Heart right ventricle (tissue), 16 donors: ENCODE results near the gene TMEM212. TPM values are rescaled to one million over a fixed set of nuclear protein-coding genes. Genes with fewer than 3 reads are reported as not detected.

ENCODE experiments used
- ATAC-seq, 8 donors: fragments of 200-7000 bp; cut with Tn5 transposase; one replicate each; pipeline ENCODE4 v1.9.1; 2020; ENCODE audit warnings: mild to moderate bottlenecking in 8 of 8, moderate library complexity in 8 of 8, moderate number of reproducible peaks in 1 of 8
- DNase-seq, 2 donors: peaks; one replicate each; pipeline ENCODE4 v3.0.0-alpha.2; 2020
- H3K27ac ChIP-seq, 10 donors: fragments of 200-600 bp; sonication (generic) in 2 of 10; one replicate each; pipeline versions ENCODE4 v1.5.0 to v1.8.0; 2020 to 2022; ENCODE audit warnings: mild to moderate bottlenecking in 3 of 10
- H3K27me3 ChIP-seq, 7 donors: fragments of 200-600 bp; one replicate each; pipeline ENCODE4 v1.8.0; 2021 to 2022; ENCODE audit warnings: mild to moderate bottlenecking in 2 of 7
- H3K36me3 ChIP-seq, 9 donors: fragments of 200-600 bp; sonication (generic) in 1 of 9; one replicate each; pipeline versions ENCODE4 v1.5.0 to v1.8.0; 2020 to 2022; ENCODE audit warnings: mild to moderate bottlenecking in 2 of 9
- H3K4me1 ChIP-seq, 9 donors: fragments of 200-600 bp; sonication (generic) in 1 of 9; one replicate each; pipeline versions ENCODE4 v1.5.0 to v1.8.0; 2020 to 2022; ENCODE audit warnings: mild to moderate bottlenecking in 4 of 9
- H3K4me3 ChIP-seq, 10 donors: fragments of 200-600 bp; sonication (generic) in 2 of 10; one replicate each; pipeline versions ENCODE4 v1.5.0 to v1.8.0; 2020 to 2022; ENCODE audit warnings: mild to moderate bottlenecking in 7 of 10, moderate library complexity in 2 of 10
- H3K9me3 ChIP-seq, 11 donors: fragments of 200-600 bp in 10 of 11; sonication (generic) in 2 of 11; one replicate each; pipeline versions ENCODE4 v1.5.0 to v1.8.0; 2013 to 2022; ENCODE audit warnings: mild to moderate bottlenecking in 2 of 11, control low read depth in 1 of 11, moderate library complexity in 1 of 11
- CTCF ChIP-seq, 9 donors: fragments of 200-600 bp; sonication (generic) in 2 of 9; IDR thresholded peaks; one replicate each; pipeline versions ENCODE4 v1.5.0 to v1.8.0; 2021 to 2022; ENCODE audit warnings: antibody characterized with exemption in 9 of 9, mild to moderate bottlenecking in 5 of 9, moderate library complexity in 1 of 9
- WGBS, 2 donors: extraction: QIAGEN DNeasy Blood & Tissue Kit; methylation state at CpG; one replicate each; pipeline ENCODE4 v1.1.7; 2013; ENCODE audit warnings: inconsistent platforms in 1 of 2; 5-methylcytosine and 5-hydroxymethylcytosine counted together
- intact Hi-C, 10 donors: fragments of 100-400 bp; cut with DNase I; formaldehyde crosslinking; loops; one replicate each; pipeline versions ENCODE4 v1.11.1 to v1.14.2; 2022
- polyA plus RNA-seq, 2 donors: library from polyadenylated mRNA; stranded (reverse); fragments of 200-250 nt; gene quantifications; one replicate each; pipeline ENCODE4 v1.2.3, GENCODE V29; 2013
- total RNA-seq, 10 donors: library from RNA; stranded (reverse); fragmentation: NEBNext Ultra II Directional in 3 of 10; extraction: Animal tissue kit (Norgen Biotek cat#: 25700) in 3 of 10; gene quantifications; one replicate each; pipeline versions ENCODE4 v1.2.1 to v1.2.4, GENCODE V29; 2021 to 2023
- donor health status: Arrhythmogenic right ventricular cardiomyopathy.
- donor health status: ischemic (EF 13 %, LVEDD 7.1; RV severe dilation, severe dysfunction).
- donor health status: healthy with polysubstance abuse.
- donor health status: DM: no; HTN: yes; CAD: no.
- donor health status: DM: no; HTN: no; CAD: no.
- donor health status: ischemic (EF 25% LVEDD 6.9; RV normal size, moderate dysfunction).
- donor health status: ischemic (EF 25% LVEDD 5.7; RV mildly dilated, moderate dysfunction).
- donor health status: healthy.
- donor health status: DM: yes; HTN: yes; CAD: no.
- donor health status: Ischemic cardiomyopathy.
- donor health status: ischemic (EF 35%, LVEDD 5.7; RV mildly dilated, moderate dysfunction).
- donor health status: nonischemic (EF 11% LVEDD 7.7; RV severe dilation, severe dysfunction).
- donor health status: DM: yes; HTN: yes; CAD: no.
- donor health status: PGD.
- donor health status: ischemic (EF 29% LVEDD 5.4; RV normal size, mild dysfunction).
- donor health status: nonischemic (EF 23%, LVEDD 6.1; RV moderate dilation, normal function).

Gene TMEM212
- total and polyA plus RNA-seq, 12 donors = not detected

- TF ChIP-seq CTCF (IDR thresholded peaks at IDR 0.05) = no peak
- Histone ChIP-seq H3K4me1 (peaks cover 0 to 23% (median 6%) of the 10 kb centered on the region in 9 donors), H3K4me3 (no peak overlapping the region), H3K27me3 (no peaks in the 10 kb centered on the region), H3K36me3 (no peaks in the 10 kb centered on the region), H3K9me3 (peaks cover 0 to 9% (median 0%) of the 10 kb centered on the region in 11 donors), H3K27ac (no peak overlapping the region)
- intact Hi-C loops = loop anchor here in 3 of 10 donors (10.0 kb wide), 3 partner anchors 176 to 504 kb away; no protein-coding TSS in a partner anchor
- DNase-seq (no peak), ATAC-seq (no peak)
- WGBS, 2 donors = 87 to 91% methylated on average over 3 of the region's 3 CpGs
Observed at GRCh38 chr3:171821044-171821443, 22.1 kb upstream of the TMEM212 start.

- ATAC-seq (no peak), DNase-seq (no peak)
- H3K4me3 ChIP-seq = no peak overlapping the region
- H3K9me3 ChIP-seq = peaks cover 0 to 9% (median 0%) of the 10 kb centered on the region in 11 donors
- no peaks in the 10 kb centered on the region for H3K27me3 ChIP-seq
- 49 to 71% methylated on average over 2 of the region's 2 CpGs for WGBS, 2 donors
- peaks cover 0 to 23% (median 6%) of the 10 kb centered on the region in 9 donors for H3K4me1 ChIP-seq
- intact Hi-C loops = loop anchor here in 3 of 10 donors (10.0 kb wide), 3 partner anchors 177 to 503 kb away; no protein-coding TSS in a partner anchor
- H3K27ac ChIP-seq = no peak overlapping the region
- H3K36me3 ChIP-seq = no peaks in the 10 kb centered on the region
- TF ChIP-seq CTCF (IDR thresholded peaks at IDR 0.05) = no peak
Observed at GRCh38 chr3:171821778-171822358, 21.3 kb upstream of the TMEM212 start.

GRCh38 chr3:171822431-171823106, 20.6 kb upstream of the TMEM212 start:
- H3K36me3 ChIP-seq = no peaks in the 10 kb centered on the region
- 73 to 98% methylated on average over 4 of the region's 4 CpGs for WGBS, 2 donors
- H3K9me3 ChIP-seq = peaks cover 0 to 8% (median 0%) of the 10 kb centered on the region in 11 donors
- H3K27ac ChIP-seq = no peak overlapping the region
- no peak for DNase-seq
- TF ChIP-seq CTCF (IDR thresholded peaks at IDR 0.05) = no peak
- H3K4me3 ChIP-seq = no peak overlapping the region
- peaks cover 0 to 23% (median 6%) of the 10 kb centered on the region in 9 donors for H3K4me1 ChIP-seq
- intact Hi-C loops = loop anchor here in 3 of 10 donors (10.0 kb wide), 3 partner anchors 178 to 502 kb away; no protein-coding TSS in a partner anchor
- no peaks in the 10 kb centered on the region for H3K27me3 ChIP-seq
- no peak for ATAC-seq

GRCh38 chr3:171824116-171824515, 19.0 kb upstream of the TMEM212 start:
- Histone ChIP-seq H3K4me1 (peaks cover 0 to 34% (median 12%) of the 10 kb centered on the region in 9 donors), H3K27ac (peak overlapping the region in 1 of 10 donors; percentile 51), H3K27me3 (no peaks in the 10 kb centered on the region), H3K4me3 (no peak overlapping the region), H3K36me3 (no peaks in the 10 kb centered on the region), H3K9me3 (no peaks in the 10 kb centered on the region)
- WGBS, 2 donors = 76 to 82% methylated on average over 6 of the region's 6 CpGs
- DNase-seq (no peak), ATAC-seq (no peak)
- intact Hi-C loops = loop anchor here in 3 of 10 donors (10.0 kb wide), 3 partner anchors 179 to 501 kb away; no protein-coding TSS in a partner anchor
- TF ChIP-seq CTCF (IDR thresholded peaks at IDR 0.05) = no peak
